HG03095 (cell line): Measurements from ENCODE around the gene SHKBP1.
"Not testable (repeated sequence)": the region's sequence is repeated elsewhere in the genome, so short reads cannot be mapped to it uniquely, and the experiment has no call there.

ENCODE experiments used
- ATAC-seq: cut with Tn5 transposase; IDR thresholded peaks from one replicate; pipeline ENCODE4 v1.9.1; 2021; ENCODE audit warnings: moderate library complexity; ENCODE audit not compliant: unreplicated experiment

Gene SHKBP1

GRCh38 chr19:40555978-40556689 is 20.5 kb upstream of the SHKBP1 start:
- no peak for ATAC-seq

GRCh38 chr19:40556953-40557530 is 19.6 kb upstream of the SHKBP1 start:
- no peak for ATAC-seq

GRCh38 chr19:40559394-40559793 is 17.3 kb upstream of the SHKBP1 start:
- ATAC-seq, result no peak

GRCh38 chr19:40560092-40560507 is 16.6 kb upstream of the SHKBP1 start:
- no peak for ATAC-seq

GRCh38 chr19:40561947-40562346 is 14.7 kb upstream of the SHKBP1 start:
- ATAC-seq, result no peak

GRCh38 chr19:40564535-40564934 is 12.1 kb upstream of the SHKBP1 start:
- not testable (repeated sequence) for ATAC-seq

- ATAC-seq, result no peak
These were observed 11.3 kb upstream of the SHKBP1 start for GRCh38 chr19:40565355-40565754.

GRCh38 chr19:40565910-40566495 is 10.7 kb upstream of the SHKBP1 start:
- ATAC-seq, result no peak

DNA sequence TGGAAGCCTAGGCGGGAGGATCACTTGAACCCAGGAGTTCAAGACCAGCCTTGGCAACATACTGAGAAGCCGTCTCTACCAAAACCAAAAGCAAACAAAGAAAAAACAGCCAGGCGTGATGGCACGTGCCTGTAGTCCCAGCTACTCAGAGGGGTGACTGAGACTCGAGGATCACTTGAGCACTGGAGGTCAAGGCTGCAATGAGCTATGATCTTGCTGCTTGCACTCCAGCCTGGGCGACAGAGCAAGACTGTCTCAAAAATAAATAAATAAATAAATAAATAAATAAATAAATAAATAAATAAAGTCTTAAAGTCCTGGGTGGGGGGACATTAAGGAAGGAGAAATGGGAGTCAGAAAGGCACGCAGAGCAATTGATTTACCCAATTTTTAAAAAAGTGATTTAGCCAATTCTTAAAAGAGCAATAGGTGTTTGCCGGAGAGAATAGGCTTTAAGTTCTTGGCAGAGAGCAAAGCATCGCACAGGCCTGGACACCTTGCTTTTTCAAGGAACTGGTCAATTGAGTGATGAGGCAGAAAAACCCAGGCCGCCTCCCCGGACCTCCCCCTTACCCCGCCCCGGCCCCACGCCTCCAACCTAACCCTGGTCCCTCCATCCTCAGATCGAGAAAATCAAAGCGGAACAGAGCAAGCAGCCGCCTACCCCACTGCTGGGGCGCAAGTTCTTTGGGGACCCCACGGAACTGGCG is 9.5 kb upstream of the SHKBP1 start:
- ATAC-seq, result no peak

- ATAC-seq, result no peak
These were observed 8.8 kb upstream of the SHKBP1 start for GRCh38 chr19:40567750-40568494.

- peak; percentile 72 for ATAC-seq
These were observed 6.2 kb upstream of the SHKBP1 start for GRCh38 chr19:40570313-40571004.

GRCh38 chr19:40571005-40571318 is 5.7 kb upstream of the SHKBP1 start:
- no peak for ATAC-seq

DNA sequence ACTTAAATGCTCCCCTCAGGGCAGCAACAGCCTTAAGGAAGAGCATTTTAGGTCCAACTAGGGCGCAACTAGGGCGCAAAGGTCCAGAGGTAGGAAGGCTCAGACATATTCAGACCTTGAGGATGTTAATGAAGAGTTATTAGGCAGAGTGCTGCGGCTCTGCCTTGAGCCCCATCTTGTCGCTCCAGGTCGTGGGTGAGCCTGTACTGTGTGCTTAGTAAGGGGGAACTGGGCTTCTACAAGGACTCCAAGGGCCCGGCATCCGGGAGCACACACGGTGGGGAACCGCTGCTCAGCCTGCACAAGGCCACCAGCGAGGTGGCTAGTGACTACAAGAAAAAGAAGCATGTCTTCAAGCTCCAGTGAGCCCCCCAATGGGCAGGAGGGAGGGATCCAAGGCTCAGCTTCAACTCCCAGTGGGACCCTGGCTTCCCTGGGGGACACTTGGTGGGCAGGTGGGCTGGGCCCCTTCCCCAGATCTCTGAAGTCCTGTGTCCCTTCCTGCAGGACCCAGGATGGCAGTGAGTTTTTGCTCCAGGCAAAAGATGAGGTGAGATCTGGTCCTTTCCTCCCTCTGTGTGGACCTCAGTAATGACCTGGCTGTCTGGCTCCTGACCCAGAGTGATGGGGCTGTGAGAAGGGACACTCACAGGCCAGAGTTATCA is 4.7 kb upstream of the SHKBP1 start:
- ATAC-seq, result no peak

GRCh38 chr19:40575326-40575725 is 1.3 kb upstream of the SHKBP1 start:
- no peak for ATAC-seq

DNA sequence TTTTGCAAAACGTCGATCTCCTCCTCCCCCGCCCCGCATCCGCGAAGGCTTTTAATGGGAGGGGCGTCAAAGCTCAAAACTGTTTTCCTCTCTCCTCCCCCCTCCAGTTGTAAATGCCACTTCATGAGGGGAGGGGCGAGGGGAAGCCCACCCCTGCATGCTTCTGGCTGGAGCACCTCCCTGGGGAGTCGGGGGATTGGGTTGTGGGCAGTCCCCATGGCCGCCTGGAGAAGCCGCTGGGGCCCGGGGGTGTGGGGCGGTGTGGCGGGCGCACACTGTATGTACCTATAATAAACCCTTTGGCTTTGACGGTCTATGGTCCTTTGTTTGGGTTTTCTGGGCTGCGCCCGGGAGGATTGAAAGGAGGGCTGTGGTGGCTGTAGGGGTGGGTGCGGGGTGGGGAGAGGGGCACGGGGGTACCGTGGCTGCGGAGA is 505 bp upstream of the SHKBP1 start:
- peak; percentile 6 for ATAC-seq

- no peak for ATAC-seq
These were observed 1.8 kb downstream of the SHKBP1 start for GRCh38 chr19:40578442-40578908.

DNA sequence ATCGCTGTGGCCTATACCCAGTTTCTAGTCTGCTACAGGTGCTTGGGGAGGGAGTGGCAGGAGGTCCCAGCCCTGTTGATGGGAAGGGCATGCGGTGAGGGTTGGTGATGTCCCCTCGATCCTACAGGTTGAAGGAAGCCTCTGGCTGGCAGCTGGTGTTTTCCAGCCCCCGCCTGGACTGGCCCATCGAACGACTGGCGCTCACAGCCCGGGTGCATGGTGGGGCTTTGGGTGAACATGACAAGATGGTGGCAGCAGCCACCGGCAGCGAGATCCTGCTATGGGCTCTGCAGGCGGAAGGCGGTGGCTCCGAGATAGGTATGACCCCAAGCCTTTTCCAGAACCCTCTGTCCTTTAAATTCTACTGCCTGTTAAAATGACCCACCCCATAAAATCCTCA is 3.9 kb downstream of the SHKBP1 start:
- no peak for ATAC-seq

- no peak for ATAC-seq
These were observed 4.9 kb downstream of the SHKBP1 start for GRCh38 chr19:40581531-40581930.

- no peak for ATAC-seq
These were observed 5.8 kb downstream of the SHKBP1 start for GRCh38 chr19:40582467-40582866.

DNA sequence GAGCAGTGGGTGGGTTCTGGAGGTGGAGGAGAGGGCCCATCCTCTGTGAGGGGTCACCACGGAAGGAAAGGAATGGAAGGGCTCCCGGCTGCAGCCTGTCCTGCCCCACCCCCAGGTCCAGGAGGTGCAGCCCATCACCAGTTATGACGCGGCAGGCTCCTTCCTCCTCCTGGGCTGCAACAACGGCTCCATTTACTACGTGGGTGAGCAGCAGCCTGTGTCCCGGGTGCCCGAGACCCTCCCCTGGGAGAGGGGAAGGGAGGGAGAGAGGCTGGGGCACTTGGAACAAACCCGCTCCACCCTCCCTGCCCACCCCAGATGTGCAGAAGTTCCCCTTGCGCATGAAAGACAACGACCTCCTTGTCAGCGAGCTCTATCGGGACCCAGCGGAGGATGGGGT is 6.6 kb downstream of the SHKBP1 start:
- no peak for ATAC-seq
